H1 (cell line): ENCODE data around the gene LRBA.

Experiments used
- CHD2 ChIP-seq: IDR thresholded peaks from 2 replicates; pipeline ENCODE4 v1.6.1; 2012; ENCODE audit warnings: low read length, improper control_type of control experiment
- FOSL1 ChIP-seq: IDR thresholded peaks from 2 replicates; pipeline ENCODE4 v1.6.1; 2011; ENCODE audit warnings: mild to moderate bottlenecking, low read depth, low read length, moderate library complexity; ENCODE audit not compliant: insufficient read depth
- GABPA ChIP-seq: IDR thresholded peaks from 2 replicates; pipeline ENCODE4 v1.6.1; 2011; ENCODE audit warnings: mild to moderate bottlenecking, low read length, moderate library complexity, borderline replicate concordance; ENCODE audit not compliant: insufficient read depth
- JUND ChIP-seq: IDR thresholded peaks from 2 replicates; pipeline ENCODE4 v1.6.1; 2011; ENCODE audit warnings: mild to moderate bottlenecking, improper control_type of control experiment, low read length
- MAX ChIP-seq: IDR thresholded peaks from 2 replicates; pipeline ENCODE4 v1.6.1; 2012; ENCODE audit warnings: inconsistent platforms
- PHF8 ChIP-seq: fragments of 200-600 bp; sonication (generic); conservative IDR thresholded peaks from 2 replicates; pipeline ENCODE4 v1.7.1; 2012; ENCODE audit warnings: low read depth, mild to moderate bottlenecking, inconsistent platforms, low read length, moderate library complexity
- POLR2A ChIP-seq, 2 experiments: IDR thresholded peaks; 1 replicate in 1 of 2; 2 replicates in 1 of 2; pipeline ENCODE4 v1.6.1; 2011; ENCODE audit warnings: low read depth in 2 of 2, low read length in 2 of 2, mild to moderate bottlenecking in 2 of 2; ENCODE audit errors: control extremely low read depth in 1 of 2
- POLR2AphosphoS5 ChIP-seq: IDR thresholded peaks from 2 replicates; pipeline ENCODE4 v1.6.1; 2011; ENCODE audit warnings: low read depth, low read length
- RBBP5 ChIP-seq: IDR thresholded peaks from 2 replicates; pipeline ENCODE4 v1.7.1; 2012; ENCODE audit warnings: low read depth, mild to moderate bottlenecking, inconsistent platforms, low read length, moderate library complexity, borderline replicate concordance
- RFX5 ChIP-seq: IDR thresholded peaks from 2 replicates; pipeline ENCODE4 v1.6.1; 2011; ENCODE audit warnings: low read depth, low read length, improper control_type of control experiment, borderline replicate concordance
- RXRA ChIP-seq: IDR thresholded peaks from 2 replicates; pipeline ENCODE4 v1.6.1; 2011; ENCODE audit warnings: low read depth, mild to moderate bottlenecking, low read length, moderate library complexity; ENCODE audit not compliant: insufficient read depth
- SIN3A ChIP-seq, 2 experiments: IDR thresholded peaks in 1 of 2; conservative IDR thresholded peaks in 1 of 2; 2 replicates each; pipeline ENCODE4 v1.6.1; 2011 to 2012; ENCODE audit warnings: low read length in 2 of 2, improper control_type of control experiment in 1 of 2, low read depth in 1 of 2, mild to moderate bottlenecking in 1 of 2
- ZNF274 ChIP-seq: IDR thresholded peaks from 2 replicates; pipeline ENCODE4 v1.7.0; 2012; ENCODE audit warnings: low read length, borderline replicate concordance; ENCODE audit errors: extremely low read depth
- TF ChIP-seq, protein P1 (sequence below), 3 experiments: IDR thresholded peaks; 1 replicate in 2 of 3; 2 replicates in 1 of 3; pipeline versions ENCODE4 v1.5.1 to v1.6.1; 2011; ENCODE audit warnings: low read length in 3 of 3, mild to moderate bottlenecking in 3 of 3, inconsistent platforms in 2 of 3, low read depth in 1 of 3, moderate library complexity in 1 of 3; ENCODE audit not compliant: insufficient read depth in 1 of 3; ENCODE audit errors: control extremely low read depth in 1 of 3

GRCh38 chr4:150533673-150534072, 481.4 kb downstream of the LRBA start:
- TF ChIP-seq FOSL1 (no peak), SIN3A (conservative IDR thresholded peaks at IDR 0.05 in 1 of 2, IDR thresholded peaks at IDR 0.05 in 1 of 2; ENCODE audit: low read depth in 1 of 2, low read length in 2 of 2) (no peak), PHF8 (no peak), POLR2A (IDR thresholded peaks at IDR 0.05; ENCODE audit: control extremely low read depth in 1 of 2, low read depth in 2 of 2, low read length in 2 of 2) (no peak), RFX5 (no peak), GABPA (no peak), ZNF274 (no peak), POLR2AphosphoS5 (no peak), RBBP5 (no peak), CHD2 (no peak), MAX (no peak), RXRA (no peak), JUND (no peak)
- TF ChIP-seq, protein P1, sequence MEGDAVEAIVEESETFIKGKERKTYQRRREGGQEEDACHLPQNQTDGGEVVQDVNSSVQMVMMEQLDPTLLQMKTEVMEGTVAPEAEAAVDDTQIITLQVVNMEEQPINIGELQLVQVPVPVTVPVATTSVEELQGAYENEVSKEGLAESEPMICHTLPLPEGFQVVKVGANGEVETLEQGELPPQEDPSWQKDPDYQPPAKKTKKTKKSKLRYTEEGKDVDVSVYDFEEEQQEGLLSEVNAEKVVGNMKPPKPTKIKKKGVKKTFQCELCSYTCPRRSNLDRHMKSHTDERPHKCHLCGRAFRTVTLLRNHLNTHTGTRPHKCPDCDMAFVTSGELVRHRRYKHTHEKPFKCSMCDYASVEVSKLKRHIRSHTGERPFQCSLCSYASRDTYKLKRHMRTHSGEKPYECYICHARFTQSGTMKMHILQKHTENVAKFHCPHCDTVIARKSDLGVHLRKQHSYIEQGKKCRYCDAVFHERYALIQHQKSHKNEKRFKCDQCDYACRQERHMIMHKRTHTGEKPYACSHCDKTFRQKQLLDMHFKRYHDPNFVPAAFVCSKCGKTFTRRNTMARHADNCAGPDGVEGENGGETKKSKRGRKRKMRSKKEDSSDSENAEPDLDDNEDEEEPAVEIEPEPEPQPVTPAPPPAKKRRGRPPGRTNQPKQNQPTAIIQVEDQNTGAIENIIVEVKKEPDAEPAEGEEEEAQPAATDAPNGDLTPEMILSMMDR (IDR thresholded peaks at IDR 0.05; ENCODE audit: control extremely low read depth in 1 of 3, insufficient read depth in 1 of 3, low read depth in 1 of 3, low read length in 3 of 3) = no peak
